ENCODE data around the gene SLC35E1.
"Not testable (repeated sequence)": the region's sequence is repeated elsewhere in the genome, so short reads cannot be mapped to it uniquely, and the experiment has no call there.

Gene SLC35E1

DNA sequence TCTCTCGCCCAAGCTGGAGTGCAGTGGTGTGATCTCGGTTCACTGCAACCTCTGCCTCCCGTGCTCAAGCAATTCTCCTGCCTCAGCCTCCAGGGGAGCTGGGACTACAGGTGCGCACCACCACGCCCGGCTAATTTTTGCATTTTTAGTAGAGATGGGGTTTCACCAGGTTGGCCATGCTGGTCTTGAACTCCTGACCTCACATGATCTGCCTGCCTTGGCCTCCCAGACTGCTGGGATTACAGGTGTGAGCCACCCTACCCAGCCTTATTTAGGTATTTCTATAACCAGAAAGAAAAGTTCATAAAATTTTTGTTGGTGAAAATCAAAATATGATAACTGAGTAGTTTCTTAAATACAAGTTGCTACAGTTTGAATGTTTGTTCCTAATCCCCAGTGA, 28.5 kb downstream of the SLC35E1 start:
- DNase-seq: not testable (repeated sequence)

DNA sequence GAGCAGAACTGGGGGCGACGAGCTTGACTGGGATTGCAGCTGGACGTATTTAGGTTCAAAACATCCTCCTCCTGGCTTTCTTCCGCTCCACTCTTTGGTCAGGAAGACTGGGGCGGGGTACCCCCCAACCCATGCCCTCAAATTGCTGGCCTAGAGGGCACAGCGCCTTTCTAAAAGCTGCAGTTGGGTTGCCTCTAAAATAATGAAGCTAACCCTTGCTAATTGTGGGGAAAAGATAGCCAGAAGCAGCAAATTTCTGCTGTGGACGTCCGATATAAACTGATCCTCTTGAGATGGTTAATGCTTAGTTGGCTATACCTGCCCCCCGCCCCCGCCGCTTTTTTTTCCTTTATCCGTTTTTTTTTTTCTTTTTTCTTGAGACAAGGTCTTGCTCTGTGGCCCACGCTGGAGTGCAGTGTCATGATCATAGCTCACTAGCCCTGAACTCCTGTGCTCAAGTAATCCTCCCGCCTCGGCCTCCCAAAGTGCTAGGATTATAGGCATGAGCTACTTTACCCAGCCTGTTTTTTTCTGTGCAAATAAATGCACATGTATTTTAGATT, 29.2 kb downstream of the SLC35E1 start:
- DNase-seq: peak; percentile 24

DNA sequence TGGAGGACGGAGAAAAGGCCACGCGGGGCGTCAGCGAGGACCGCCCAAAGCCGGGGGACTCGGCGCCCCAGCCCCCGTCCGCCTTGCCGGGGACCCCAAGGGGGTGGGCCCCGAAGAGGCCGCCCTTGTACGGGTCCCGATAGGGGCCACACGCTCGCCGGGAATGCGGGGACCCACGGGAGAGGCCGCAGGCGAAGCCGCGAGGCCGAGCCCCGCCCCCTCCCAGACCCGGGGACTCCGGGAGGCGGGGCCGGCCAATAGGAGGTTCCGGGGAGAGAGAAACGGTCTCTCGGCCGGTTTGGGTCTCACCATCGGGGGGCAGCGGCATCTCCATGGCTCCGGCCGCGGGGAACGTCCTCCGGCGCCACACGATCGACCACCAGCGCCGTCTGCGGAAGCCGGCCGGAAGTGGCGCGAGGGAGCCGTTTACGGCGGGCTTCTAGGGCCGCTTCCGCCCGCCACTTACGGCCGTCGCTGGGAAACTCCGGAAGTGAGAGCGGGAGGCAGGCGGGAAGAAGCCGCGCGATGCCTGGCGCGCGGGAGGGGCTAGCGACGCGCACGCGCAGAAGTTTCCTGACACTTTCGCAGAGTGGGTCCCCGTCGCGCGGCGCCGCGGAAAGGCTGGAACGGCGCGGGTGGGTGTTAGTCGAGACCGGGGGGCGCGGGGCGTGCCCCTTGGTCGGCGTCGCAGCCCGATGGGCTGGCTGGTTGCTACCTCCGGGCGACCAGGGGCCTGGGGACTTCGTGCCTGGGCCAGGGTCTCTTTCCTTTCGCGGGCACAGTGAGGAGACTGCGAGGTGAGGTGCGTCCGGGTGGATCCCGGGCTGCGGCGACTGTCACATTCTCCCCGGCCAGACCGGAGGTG, 29.9 kb downstream of the SLC35E1 start, which contains the start of gene CHERP:
Gene CHERP, minus strand, starts transcription at position 393 of the 865 bp plus-strand sequence. Its CDS starts 59 bp downstream, at position 334.
- peak; percentile 98 for DNase-seq

DNA sequence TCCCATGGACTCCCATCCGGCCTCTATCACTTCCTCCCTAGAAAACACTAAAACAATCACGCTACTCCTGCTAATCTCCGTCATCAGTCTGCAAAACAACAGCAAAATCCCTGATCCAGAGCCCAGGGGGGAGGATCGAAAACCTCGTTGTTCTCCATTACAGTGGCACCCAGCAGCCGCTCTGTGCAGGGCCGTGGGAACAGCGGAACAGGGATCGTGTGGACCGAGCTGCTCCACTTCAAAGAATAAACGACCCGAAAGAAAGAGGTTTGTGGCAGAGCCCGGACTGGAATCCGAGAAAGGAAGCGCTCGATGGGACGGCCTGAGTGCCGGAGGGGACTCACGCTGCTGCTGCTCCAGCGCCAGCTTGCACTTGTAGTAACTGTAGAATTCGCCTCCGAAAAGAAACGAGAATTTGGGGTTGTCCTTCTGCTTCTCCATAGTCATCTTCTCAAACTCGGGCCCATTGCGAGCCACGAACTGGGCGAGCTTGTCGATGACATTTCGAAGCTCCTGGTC, 30.6 kb downstream of the SLC35E1 start:
- peak; percentile 32 for DNase-seq

DNA sequence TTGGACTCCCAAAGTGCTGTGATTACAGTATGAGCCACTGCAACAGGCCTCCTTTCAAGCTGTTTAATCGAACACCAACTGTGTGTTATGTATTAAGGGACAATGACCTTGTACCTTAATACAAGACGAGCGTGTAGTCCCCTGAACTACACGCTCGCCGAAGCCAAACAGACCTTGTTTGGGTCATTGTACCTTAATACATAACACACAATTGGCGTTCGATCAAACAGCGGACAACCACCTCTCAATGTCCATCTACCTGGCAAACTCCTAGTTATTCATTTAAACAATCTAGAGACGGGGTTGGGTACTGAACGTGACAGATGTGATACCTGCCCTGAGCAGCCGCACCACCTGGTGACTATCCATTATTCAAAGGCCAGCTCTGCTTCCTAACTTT, 31.3 kb downstream of the SLC35E1 start:
- DNase-seq: no peak

DNA sequence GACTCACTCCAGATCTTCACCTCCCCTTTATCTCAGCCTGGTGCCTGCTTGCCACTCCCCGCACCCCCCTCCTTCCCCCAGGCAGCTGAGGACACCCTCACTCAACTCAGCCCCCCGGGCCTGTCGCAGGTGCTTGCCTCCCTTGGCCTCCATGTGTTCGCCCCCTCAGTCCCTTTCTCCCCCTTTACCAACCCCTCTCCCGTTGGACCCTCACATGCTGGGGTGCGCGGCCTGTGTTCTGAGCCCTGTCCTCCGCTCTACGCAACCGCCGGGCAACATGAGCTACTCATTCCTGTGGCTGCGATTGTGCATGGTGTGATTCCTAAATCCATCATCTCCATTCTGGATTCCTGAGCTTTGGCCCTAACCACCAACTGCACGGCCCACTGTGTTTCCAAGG, 35.1 kb downstream of the SLC35E1 start:
- no peak for DNase-seq

DNA sequence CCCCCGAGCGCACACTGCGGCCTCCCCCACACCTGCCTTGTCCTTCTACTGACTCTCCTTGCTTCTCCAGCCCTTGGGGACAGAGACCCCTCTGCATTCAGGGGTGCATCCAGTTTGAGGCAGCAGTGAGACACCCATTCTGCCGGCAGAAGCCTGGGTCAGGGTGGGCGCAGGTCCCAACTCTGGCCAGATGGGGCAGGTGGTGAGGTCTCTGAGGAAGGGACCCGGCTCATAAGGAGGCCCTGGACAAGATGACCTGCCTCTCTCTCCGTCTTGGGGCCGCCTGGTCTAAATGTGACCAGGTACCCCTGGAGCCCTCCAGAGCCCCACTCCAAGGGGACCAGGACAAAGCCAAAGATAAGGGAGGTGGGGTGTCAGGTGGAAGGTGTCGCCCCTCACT, 36.1 kb downstream of the SLC35E1 start:
- DNase-seq: no peak

DNA sequence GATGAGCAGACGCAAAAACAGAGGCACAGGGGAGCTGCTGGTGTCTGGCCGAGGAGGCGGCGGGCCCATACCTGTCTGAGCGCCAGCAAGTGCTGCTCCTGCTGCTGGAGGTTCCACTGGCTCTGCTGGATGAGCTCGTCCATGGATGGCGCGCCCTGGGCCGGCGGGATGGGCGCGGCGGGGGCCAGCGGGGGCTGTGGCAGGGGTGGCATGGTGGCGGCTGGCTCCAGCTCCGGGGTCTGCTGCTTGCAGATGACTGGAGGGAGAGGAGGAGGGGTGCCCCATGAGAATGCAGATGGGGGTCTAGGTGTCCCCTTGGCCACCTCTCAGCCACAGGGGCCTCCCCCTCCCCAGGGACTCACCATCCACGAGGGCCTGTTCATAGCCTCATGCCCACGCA, 36.8 kb downstream of the SLC35E1 start:
- DNase-seq: no peak

DNA sequence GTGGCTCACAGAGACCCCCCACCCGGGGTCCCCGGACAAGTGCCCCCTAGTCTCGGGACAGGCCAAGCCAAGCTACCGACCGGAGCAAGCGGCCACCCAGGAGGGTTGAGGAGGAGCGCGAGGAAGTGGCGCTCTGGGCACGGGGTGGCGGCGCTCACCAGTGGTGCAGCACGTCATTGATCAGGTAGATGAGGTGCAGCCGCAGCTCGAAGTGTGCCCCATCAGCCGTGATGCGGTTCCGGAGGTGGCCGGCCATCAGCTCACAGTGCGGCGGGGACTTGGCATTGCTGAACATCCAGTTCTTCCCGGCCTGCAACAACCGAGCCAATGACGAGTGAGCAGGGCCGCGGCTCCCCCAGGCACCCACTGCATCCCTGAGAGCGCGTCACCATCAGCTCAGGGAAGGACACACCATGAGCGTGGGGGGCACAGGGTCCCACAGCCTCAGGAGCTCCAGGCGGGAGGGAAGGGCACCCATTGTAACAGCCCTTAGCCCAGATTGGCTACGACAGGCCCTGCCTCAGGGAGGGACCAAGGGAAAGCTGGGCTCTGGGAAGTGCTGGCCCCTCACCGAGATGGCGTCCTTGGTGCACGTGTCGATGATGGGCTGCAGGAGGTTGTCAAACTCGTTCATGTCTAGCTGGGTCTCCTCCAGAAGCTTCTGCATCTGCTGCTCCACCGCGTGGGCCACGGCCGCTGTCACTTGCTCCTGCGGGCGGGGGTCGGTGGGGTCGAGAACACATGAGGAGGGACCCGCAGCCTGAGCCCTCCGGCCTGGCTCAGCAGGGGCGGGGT, 39.6 kb downstream of the SLC35E1 start:
- no peak for DNase-seq

DNA sequence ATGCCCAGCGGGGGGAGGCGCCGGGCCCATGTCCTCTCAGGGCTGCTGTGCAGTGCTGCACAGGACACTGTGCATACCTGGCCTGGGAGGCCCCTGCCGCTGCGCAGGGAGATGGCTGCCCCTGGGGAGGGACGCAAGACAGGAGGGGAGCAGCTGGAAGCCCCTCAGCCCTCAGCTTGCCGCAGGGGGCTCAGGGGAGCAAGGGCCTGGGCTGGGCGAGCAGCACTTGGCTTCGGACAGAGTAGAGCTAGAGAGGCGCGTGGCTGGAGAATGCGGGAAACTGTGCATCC, 40.9 kb downstream of the SLC35E1 start:
- no peak for DNase-seq

DNA sequence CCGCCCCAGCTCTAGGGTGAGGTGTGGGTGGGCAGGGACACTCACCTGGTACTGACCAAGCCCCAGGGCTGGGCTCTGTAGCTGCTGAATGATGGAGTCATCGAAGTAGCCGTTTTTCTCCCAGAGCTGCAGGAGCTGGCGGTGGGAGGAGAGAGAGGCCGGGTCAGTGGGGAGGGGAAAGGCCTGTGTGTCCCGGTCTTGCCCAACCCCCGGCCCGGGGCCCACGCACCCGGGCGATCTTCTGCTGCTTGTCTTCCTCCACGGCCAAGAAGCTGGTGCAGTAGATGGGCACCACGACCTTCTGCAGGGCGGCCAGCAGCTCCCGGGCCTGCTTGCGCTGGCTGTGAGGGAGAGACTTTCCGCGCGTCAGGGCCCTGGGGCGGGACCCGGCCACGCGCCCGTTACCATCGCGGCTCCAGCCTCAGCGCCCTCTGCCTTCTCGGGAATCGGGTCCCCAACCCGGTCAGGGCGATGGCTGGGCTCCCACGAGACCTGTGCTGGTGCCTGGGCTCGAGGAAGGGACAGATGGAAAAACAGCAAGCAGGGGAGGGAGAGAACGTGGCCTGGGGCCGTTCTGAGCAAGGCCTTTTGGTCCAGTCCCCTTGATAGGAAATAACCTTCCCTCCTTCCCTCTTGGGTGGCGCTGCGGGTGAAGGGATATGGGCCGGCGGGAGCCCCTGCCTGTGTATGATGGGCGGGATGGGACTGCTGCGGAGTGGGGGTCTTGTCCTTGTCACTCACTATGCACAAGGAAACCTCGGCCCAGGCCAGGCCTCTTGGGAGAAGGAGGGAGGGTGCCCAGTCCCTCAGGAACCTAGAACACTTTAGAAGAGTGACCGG, 41.5 kb downstream of the SLC35E1 start:
- DNase-seq: no peak

DNA sequence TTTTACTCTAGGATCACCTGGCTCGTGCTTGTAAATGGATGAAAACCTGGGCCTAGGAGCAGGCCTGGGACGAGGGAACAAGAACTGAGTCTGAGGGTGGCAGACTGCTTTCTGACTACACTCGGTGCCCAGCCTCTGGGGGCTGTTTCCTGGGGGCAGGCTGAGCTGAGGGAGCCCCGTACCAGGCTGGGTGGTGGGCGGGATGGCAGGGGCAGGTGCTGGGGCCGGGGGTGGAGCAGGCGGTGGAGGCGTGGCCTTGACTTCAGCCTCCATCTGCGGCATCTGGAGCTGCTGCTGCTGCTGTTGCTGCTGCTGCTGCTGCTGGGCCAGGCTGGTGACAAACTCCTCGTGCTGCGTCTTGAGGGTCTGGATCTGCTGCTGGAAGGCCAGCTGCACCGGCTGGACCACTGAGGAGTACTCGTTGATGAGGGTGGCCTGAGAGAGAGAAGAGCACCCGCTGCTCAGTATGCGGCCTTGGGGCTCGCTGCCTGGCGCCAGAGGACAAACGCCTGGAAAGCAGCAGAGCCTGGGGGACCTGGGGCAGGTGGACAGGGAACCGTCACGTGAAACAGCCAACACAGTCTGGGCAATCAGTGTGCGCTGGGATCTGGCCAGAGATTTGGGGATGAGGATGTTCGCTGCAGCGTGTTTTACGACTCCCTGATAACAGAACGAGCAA, 42.6 kb downstream of the SLC35E1 start:
- DNase-seq: no peak

DNA sequence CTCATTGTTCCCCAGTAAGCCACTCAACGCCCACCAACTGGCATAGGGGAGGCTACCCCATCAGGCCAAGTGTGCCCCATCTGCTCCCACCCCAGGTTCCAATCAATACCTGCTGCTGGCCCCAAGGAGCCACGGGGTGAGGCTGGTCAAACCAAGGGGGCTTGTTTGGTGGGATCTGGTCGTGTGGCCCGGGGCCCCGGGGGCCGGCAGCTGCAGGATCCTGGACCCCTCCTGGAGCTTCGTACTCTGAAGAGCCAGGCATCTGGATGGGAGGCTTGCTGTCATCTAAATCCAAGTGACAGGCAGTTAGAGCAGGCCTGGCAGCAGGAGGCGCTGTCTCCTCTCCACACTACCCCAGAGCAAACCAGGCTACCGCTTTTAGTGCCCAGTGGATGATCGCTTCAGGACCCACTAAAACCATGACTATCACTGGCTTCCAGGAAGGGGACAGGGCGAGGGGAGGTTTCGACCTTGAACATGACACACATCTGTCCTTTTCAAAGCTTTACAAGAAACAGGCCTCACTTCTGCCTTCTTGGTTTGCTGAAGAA, 44.2 kb downstream of the SLC35E1 start:
- DNase-seq: peak; percentile 26

DNA sequence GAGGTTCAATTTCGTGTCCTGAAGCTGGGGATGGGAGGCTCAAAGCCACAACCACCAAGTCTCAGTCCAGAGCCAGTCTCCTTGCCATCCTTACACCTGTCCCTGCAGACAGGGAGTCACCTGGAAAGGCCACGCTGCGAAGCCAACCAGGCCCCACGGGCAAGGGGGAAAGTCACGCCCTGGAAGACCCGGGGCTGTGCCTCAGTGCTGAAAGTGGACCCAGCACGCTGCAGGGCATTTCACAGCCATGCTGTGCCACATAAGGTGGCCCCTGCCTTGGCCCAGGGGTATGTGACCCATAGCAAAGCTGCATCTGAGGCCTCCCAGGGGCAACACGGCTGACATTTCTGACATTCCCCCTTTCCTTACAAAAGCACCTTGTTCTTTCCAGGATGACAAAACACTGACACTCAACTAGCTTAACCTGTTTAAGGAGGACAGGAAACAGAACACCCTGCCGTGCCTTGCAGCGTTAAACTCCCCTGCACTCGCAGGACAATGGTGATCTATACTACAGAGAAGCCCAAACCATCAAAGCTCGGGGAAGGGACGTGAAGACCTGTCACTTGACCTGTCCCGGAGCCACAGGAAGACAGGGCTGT, 44.8 kb downstream of the SLC35E1 start:
- no peak for DNase-seq

DNA sequence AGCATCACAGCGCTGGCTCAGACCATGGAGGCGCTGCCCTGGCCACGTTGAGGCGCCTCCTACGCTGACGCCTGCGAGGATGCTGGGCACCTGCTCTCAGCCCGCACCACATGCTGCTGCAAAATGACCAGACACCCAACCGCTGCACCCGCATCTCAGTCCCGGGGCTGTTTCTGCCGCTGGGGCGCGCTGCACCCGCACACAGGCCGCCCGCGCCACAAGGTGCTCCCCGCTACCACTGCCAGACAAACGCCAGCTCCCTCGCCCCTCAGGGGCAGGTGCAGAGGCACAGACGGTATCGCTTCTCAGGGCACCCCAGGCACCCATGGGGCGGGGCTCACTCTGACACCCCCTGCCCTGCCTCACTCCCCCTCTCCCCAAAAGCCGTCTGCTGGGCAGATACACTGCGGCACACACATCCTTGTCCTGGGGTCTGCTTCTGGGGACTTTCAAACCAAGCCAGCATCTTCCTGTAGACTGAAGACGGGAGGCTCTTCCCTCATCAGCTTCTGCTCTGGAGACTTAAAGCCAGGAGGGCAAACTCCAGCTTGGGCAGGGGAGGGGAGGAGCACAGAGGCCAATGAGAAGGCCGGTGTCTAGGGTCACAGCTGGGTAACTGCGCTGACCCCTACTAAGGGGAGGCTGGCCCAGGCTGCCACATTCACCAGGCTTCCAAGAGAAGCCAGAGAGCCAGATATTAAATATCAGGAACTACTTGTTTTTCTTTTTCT, 46.3 kb downstream of the SLC35E1 start:
- DNase-seq: no peak

DNA sequence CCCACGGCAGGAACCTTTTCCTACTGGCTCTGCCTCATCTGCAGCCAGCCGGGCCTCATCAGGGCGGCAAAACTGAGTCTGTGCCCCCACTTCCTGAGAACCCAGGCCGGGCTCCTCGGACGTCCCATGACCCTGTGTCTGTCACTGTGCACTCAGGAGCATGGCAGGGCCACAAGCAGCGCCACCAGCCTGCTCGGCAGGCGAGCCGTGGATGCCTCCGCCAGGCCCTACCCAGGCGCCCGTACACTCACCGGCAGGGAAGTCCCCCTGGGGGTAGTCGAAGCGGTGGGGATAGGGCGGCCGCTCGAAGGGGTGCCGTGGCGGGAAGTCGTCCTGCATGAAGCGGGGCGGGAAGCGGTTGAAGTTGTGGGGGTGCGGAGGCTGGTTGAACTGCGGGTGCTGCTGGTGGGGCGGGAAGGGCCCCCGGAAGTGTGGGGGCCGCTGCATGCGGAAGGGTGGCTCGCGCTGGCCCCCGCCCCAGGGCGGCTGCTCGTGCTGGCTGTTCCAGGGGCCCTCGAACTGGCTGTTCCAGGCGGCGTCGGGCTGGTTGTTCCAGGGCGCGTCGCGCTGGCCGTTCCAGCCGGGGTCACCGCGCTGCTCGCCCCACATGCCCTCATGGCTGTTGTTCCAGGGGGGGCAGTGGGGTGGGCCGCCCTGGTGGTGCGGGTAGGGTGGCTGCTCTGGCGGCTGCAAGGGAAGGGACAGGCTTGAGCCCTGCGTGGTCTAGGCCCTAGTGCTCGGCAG, 47.1 kb downstream of the SLC35E1 start:
- DNase-seq: no peak

DNA sequence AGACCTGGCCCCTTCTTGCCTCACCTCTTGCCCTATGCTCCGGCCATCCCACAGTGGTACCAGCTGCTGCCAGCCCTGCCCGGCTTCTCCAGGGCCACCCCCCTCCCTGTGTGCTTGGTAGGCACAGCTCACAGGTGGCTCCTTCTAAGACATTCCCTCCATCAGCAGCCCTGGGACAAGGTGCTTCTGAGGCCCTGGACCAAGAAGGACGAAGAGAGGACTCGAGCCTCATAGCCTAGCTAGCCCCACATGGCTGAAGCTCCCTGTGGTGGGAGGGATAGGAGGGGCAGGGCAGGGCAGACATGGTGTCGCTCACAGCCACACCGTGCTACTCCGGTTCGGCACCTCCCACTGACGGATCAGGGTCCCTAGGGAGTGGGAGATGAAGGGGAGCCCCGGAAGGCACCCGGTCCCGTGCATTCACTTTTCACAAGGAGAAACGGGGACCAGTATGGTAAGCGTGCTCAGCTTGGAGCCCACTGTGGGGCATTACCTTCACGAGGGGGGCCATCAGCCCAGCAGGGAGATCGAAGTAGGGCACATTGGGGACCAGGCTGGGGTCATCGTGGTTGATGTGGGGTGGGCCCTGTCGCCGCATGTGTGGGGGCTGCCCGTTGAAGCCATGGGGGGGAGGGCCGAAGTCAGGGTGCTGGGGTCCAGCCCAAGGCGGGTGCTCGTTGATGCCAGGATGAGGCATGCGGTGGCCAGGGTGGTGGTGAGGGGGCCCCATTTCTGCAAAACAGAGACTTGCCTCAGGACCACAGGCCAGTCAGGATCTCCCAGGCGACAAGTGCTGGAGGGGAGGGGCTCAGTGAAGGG, 49.4 kb downstream of the SLC35E1 start:
- no peak for DNase-seq

DNA sequence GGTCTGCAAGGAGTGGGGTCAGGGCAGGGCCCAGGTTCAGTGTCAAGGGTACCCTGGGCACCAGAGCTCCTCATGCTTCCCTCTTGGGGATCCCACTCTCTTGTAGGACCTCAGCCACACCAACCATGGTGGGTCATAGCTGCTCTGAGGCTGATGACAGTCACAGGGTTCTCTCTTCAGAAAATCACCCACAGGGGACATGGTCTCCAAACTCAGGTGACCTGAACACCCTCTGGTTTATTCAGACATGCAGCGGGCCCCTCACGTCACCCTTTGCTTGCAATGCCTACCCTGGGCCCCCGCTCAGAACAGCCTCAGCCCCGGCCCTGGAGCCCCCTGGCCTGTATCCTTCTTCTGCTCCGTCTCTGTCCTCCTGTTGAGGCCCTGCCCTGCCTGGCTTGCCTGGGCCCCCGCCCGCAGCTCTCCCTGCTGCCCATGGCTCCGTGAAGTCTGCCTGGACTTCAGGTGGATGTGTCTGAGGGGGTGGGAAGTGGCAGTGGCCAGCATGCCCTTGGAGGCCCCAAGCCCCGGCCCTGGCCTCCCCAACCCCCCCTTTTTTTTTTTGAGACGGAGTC, 50.4 kb downstream of the SLC35E1 start:
- DNase-seq: no peak

All from RPMI8226 (cell line).